ENCODE measurements around the gene AMHR2.

DNA sequence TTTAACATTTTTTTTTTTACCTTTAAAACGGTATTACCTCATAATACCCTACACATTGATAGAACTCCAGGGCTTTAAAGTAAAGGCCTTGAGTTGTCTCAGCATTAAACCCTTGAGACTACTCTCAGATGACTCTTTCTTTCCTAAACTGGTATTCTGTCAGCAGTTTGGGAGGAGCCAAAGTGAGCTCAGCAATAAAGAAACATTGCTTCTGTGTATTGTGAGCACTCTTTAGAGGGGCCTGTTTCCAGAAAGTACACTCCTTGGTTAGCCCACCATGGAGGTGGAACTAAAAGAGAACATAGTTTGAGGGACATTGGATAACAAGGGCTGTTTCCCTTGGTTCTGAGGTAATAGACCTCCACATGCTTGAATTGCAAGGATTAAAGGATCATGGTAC lies 55.2 kb downstream of the AMHR2 start:
- TF ChIP-seq, protein P1, sequence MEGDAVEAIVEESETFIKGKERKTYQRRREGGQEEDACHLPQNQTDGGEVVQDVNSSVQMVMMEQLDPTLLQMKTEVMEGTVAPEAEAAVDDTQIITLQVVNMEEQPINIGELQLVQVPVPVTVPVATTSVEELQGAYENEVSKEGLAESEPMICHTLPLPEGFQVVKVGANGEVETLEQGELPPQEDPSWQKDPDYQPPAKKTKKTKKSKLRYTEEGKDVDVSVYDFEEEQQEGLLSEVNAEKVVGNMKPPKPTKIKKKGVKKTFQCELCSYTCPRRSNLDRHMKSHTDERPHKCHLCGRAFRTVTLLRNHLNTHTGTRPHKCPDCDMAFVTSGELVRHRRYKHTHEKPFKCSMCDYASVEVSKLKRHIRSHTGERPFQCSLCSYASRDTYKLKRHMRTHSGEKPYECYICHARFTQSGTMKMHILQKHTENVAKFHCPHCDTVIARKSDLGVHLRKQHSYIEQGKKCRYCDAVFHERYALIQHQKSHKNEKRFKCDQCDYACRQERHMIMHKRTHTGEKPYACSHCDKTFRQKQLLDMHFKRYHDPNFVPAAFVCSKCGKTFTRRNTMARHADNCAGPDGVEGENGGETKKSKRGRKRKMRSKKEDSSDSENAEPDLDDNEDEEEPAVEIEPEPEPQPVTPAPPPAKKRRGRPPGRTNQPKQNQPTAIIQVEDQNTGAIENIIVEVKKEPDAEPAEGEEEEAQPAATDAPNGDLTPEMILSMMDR (conservative IDR thresholded peaks at IDR 0.05 in 1 of 2, IDR thresholded peaks at IDR 0.05 in 1 of 2; ENCODE audit: extremely low read depth in 1 of 2, insufficient read depth in 1 of 2, low read depth in 1 of 2, low read length in 2 of 2) = no peak
- no peak for TF ChIP-seq EZH2 (IDR thresholded peaks at IDR 0.05; ENCODE audit: borderline replicate concordance, low read length)
